HG02885 (cell line): ENCODE results near the gene STUM.
A peak's percentile ranks its signal among the peaks of the same experiment; 100 is the strongest.

ENCODE experiments used
- ATAC-seq: cut with Tn5 transposase; IDR thresholded peaks from one replicate; pipeline ENCODE4 v1.9.1; 2021; ENCODE audit warnings: mild to moderate bottlenecking; ENCODE audit not compliant: unreplicated experiment, poor library complexity

STUM gene

GRCh38 chr1:226618380-226618779 lies 69.8 kb downstream of the STUM start:
- no peak for ATAC-seq

- no peak for ATAC-seq
Measured at GRCh38 chr1:226619031-226619430, 70.5 kb downstream of the STUM start.

DNA sequence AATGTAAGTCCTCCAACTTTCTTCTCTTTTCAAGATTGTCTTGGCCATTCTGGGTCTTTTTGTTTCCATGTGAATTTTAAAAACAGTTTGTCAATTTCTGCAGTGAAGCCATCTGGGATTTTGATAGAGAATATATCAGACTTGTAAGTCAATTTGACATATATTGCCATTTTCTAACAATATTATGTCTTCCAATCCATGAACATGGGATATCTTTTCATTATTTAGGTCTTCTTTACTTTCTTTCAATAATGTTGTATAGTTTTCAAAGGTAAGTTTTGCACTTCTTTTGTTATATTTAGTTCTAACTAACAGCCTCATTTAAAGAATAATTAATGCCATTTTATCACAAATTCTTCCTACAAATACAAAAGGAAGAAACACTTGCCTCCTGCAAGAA lies 73.4 kb downstream of the STUM start:
- no peak for ATAC-seq

- ATAC-seq: no peak
Measured at GRCh38 chr1:226624526-226624925, 76.0 kb downstream of the STUM start.

DNA sequence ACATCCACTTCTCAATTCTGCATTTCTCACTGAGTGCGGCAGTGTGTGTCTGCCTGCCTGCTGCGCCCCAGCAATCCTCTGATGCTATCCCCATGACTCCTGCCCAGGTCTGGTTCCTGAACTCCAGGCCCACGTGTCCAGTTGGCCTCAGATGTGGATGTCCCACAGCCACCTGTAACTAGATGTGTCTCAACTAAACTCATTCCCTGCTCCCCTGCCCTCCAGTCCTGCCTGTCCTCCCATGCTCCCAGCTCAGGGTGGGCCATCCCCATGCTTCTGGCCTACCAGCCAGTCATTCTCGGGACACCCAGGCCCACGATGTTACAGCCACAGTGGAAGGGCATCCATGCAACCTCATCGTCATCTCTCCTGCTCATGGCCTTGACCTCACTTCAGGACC lies 76.8 kb downstream of the STUM start:
- ATAC-seq: no peak

- ATAC-seq: peak; percentile 16
Measured at GRCh38 chr1:226625832-226626576, 77.4 kb downstream of the STUM start.

DNA sequence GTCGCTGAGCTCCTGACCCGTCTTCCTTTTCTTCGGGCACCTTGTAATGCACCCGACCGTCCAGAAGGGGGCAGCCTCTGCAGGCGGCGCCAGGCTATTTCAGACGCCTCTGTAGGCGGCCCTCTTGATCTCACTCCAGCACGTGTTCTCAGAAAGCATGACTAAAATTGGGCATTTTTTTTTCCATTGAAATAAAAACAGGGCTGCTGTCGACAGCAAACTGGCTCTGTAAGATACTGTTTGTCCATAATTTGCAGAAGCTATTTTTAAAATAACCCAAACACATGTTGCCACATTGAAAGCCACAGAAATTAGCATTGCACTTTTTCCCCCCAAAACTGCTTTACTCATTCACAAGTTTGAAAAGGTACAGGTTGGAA lies 78.0 kb downstream of the STUM start:
- peak; percentile 86 for ATAC-seq

DNA sequence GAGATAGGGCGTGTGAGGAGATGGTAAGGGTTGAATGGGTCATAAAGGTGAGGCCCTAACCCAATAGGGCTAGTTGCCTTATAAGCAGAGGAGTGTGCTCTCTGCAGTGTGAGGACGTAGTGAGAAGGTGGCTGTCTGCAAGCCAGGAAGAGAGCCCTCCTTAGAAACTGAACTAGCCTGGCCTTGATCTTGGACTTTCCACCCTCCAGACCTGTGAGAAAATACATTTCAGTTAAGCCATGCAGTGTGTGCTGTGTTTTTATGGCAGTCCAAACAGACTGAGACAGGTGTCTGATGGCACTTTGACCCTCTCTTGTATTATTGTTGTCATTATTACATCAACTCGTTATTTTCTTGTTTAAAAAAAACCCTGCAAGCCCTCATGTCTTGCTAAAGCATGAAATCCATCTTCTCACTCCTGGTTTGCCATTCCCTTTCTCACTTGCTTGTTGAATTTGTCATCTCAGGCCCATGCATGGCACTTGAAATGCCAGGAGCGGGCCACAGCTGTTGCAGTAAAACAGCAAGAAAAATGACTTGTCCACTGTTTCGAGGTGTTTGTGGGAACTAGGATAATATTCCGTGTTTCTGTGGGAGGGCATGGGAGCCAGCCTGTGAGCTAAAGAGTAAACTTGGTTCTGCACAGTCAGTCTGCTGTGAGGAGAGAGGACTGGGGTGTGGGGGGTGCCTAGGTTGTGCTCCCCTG lies 78.6 kb downstream of the STUM start:
- no peak for ATAC-seq

- ATAC-seq: no peak
Measured at GRCh38 chr1:226627924-226628611, 79.5 kb downstream of the STUM start.

- ATAC-seq: no peak
Measured at GRCh38 chr1:226628612-226629155, 80.1 kb downstream of the STUM start.

DNA sequence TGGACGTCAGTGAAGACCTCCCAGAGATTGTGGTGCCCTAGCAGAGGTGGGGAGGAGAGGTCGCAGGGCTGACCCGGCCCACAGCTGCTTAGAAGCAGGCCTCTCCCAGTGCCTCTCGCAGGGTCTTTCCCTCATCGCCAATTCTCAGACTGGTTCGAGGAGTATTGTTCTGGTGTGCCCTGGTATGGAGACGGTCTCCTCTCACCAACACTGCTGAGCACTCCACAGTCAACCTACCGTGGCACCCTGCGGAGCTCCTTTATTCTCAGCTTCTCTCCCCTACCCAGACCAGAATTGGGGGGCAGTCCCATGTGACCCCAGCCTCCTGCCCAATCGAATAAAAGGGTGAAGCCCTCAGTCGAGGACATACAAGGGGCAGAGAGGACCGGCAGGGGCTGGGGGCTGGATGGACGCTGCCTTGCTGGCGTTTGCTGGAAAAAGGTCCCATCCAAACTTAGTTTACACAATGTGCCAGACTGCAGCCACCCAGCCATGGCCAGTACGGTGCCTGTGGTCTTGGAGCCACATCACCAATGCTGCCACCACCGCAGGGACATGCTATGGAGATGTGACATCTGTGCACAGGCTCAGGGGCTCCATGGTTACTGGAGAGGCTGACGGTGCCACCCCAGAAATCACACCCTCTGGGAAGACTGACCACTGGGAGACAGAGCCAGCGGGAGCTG lies 80.8 kb downstream of the STUM start:
- ATAC-seq: no peak

DNA sequence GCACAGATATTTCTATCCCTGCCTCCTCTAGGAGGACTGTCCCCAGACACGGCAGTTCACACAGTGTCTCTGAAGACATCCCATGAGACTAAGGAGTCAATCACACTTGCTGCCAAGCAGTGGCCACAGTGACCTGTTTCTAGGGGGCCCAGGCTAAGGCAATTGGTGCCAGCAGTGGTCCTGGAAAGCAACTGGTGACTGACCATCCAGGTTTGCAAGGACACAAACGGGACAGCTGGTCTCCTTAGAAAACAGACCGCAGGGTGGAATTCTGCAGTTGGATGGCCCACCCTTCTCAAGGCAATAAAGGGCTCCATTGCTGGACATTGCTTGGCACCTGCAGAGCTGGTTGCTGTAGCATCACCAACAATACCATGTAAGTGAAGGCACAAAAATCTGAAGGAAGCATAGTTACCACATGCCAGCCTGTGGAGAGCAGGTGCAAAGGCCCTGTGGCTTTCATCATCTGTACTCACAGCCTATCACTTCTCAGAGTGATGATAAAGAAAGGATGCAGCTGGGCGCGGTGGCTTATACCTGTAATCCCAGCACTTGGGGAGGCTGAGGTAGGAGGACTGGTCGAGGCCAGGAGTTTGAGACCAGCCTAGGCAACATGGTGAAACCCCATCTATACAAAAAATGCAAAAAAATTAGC lies 81.5 kb downstream of the STUM start:
- ATAC-seq: no peak

DNA sequence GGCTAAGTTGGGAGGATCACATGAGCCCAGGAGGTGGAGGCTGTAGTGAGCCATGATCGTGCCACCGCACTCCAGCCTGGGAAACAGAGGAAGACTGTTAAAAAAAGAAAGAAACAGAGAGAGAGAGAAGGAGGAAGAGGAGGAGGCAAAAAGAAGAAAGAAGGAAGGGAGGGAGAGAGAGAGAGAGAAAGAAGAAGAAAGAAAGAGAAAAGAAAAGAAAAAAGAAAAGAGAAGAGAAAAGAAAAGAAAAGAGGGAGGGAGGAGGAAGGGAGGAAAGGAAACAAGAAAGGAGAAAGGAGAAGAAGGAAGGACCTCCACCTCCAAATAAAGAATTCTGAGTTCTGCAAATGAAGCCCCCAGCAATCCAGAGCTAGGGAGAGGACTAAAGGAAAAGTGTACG lies 82.0 kb downstream of the STUM start:
- ATAC-seq: no peak

DNA sequence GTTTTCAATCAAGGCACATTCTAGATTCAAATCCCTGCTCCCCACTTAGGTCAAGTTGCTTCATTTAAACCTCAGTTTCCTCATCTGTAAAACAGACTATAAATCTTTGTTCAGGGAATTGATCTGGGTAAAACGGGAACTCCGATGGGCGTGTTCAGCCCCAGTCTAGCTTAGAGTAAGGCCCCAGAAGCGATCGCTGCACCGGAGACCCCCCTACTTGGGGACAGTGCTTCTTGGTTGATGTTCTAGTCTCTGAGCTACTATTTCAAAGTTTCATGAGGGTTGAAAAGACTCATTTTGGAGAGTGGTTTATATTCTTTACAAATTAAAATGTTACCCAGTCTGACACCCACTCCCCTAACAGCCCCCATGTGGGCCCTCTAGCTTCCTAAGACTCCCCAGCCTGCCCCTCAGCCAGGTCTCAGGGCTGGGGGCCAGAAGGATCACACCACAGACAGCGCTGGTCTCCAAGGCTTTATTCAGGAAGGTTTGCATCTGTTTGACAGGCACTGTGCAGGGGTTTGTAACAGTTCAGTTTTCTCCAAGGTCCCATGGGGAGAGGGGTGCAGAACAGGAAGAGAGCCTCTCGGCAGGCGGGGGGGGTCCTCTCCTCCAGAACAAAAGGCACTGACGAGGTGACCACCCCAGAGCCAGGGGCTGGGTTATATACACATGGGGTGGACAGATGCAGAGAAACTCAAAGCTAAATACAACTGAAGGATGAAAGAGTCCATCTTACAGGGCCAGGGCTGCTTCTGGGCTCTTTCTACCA lies 82.9 kb downstream of the STUM start:
- ATAC-seq: no peak

DNA sequence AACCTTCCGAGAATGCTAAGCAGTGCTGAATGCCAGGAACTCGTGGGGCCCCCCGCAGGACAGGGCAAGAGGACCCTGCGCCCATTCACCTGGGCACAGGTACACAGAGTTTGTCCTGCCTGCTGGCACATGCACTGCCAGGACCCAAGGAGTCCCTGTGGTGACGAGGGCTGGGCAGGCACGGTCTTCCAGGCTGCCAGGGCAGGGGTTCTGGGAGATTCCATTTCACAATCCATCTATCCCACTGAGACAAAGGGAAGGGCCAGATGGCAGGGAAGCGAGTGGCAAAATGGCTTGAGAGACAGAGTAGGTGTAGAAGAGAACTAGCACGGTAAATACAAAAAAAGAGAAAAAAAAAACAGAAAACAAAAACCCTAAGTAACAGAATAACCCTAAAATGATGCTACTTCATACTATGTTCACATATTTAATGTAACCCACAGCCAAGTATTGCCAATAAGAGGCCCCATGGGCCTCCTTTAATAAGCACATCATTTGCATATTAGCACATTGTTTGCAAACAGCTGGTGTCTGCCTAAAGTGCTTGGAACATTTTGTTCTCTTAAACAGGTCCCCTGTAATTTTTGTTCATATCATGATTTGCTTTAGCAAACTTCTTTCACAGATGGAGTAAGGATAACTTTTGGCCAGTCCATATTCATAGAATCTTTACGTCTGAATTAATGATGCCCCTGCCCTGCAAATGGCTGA lies 83.8 kb downstream of the STUM start:
- ATAC-seq: no peak

- peak; percentile 41 for ATAC-seq
Measured at GRCh38 chr1:226632922-226633351, 84.4 kb downstream of the STUM start.

DNA sequence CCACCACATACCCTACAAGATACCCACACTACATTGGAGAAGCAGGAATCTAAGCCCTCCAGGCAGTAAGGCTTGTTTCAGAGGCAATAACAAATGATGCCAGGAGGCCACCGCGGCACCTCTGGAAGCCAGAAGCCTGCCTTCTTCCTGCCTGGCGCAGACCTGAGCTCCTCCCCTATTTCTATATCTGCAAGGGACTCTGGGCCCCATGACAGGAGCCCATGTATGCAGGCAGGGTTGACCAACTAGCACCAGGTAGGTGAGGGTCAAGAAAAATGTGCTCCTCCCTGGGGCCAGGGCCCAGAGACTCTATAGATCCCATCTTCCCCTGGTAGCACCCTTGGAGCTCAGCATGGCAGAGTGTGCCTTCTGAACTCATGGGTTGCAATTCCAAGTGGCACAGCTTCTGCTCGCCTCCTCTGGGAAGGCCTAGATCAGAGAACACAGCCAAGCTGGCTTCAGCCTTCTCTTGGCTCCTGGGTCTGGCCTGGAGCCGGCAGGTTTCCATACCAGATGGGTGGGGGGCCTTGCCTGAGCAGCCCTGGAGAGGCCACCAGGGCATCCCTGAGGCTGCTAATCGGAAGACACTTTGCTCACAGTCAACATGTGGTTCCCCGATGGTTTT lies 85.1 kb downstream of the STUM start:
- ATAC-seq: no peak

DNA sequence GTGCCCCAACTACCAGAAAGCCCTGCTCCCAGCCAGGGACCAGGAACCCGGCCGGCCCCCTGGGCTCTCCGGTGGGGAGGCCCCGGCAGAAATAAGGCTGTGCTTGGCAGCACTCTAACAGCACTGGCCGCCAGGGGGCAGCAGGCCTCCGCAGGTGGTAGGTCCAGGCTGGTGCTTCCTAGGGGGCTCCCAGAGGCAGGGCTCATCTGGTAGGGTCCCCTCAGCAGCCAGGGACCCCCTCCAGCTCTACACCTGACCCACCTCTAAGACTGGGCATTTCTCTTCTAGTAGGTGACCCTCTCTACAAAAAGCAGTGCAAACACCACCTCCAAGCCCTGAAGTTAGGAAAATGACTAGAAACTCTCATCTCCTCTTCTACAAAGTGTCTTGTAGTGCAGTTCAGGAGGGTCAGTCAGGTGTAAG lies 85.6 kb downstream of the STUM start:
- ATAC-seq: peak; percentile 78
